ENCODE measurements around the gene CDC42SE1.

- TF ChIP-seq POLR2A (IDR thresholded peaks at IDR 0.05): no peak
- TF ChIP-seq CTCF (IDR thresholded peaks at IDR 0.05 in 4 of 5, conservative IDR thresholded peaks at IDR 0.05 in 1 of 5): no peak
Measured at GRCh38 chr1:151007853-151008243, 51.6 kb downstream of the CDC42SE1 start.
